Lower leg skin (tissue), 4 donors: ENCODE results near the gene TRNT1. TPM values are rescaled to one million over a fixed set of nuclear protein-coding genes. Genes with fewer than 3 reads are reported as not detected.

Experiments
- DNase-seq, 2 donors: peaks; one replicate each; pipeline ENCODE4 v3.0.0-alpha.2; 2019; ENCODE audit warnings: low spot score in 2 of 2
- H3K4me3 ChIP-seq: fragments of 200-600 bp; sonication (generic); 2 replicates; pipeline ENCODE4 v1.5.1; 2017; ENCODE audit warnings: mild to moderate bottlenecking, low read depth; ENCODE audit not compliant: poor library complexity, severe bottlenecking
- CTCF ChIP-seq, 3 donors: fragments of 450-650 bp; IDR thresholded peaks; one replicate each; pipeline ENCODE4 v1.5.1; 2016; ENCODE audit warnings: antibody characterized with exemption in 3 of 3, mild to moderate bottlenecking in 3 of 3, moderate library complexity in 2 of 3
- POLR2A ChIP-seq, 2 donors: fragments of 450-650 bp; IDR thresholded peaks; one replicate each; pipeline ENCODE4 v1.6.1; 2016 to 2017; ENCODE audit warnings: antibody characterized with exemption in 2 of 2, mild to moderate bottlenecking in 1 of 2, moderate library complexity in 1 of 2
- WGBS, 2 donors: methylation state at CpG; one replicate each; pipeline ENCODE4 v1.1.5; 2018; 5-methylcytosine and 5-hydroxymethylcytosine counted together
- intact Hi-C: fragments of 100-400 bp; cut with DNase I; formaldehyde crosslinking; loops from one replicate; pipeline ENCODE4 v1.15.0; 2023; ENCODE audit warnings: low total_unique reads
- total RNA-seq, 4 donors: library from RNA; depleted of rRNA; stranded (reverse); fragments of >200 nt; gene quantifications; one replicate each; pipeline ENCODE4 v1.1.0, GENCODE V29; 2016

Gene TRNT1
- total RNA-seq, 4 donors from 2014 or later: 5.9 to 14.5 (median 7.8) TPM

GRCh38 chr3:3109407-3110298, 17.1 kb upstream of the TRNT1 start:
- intact Hi-C loops: no loop called here
- DNase-seq: no peak
- TF ChIP-seq CTCF (IDR thresholded peaks at IDR 0.05): no peak
- no peak for TF ChIP-seq POLR2A (IDR thresholded peaks at IDR 0.05)
- WGBS, 2 donors: 57 to 63% methylated on average over 11 of the region's 11 CpGs
- H3K4me3 ChIP-seq: no peak overlapping the region

GRCh38 chr3:3110299-3110630, 16.5 kb upstream of the TRNT1 start, which contains the start of gene IL5RA:
Gene IL5RA (minus strand): TSS chr3:3110374. CDS start chr3:3104984, 5,390 bp downstream.
- DNase-seq: no peak
- intact Hi-C loops: no loop called here
- H3K4me3 ChIP-seq: no peak within 1 kb of the TSS
- TF ChIP-seq CTCF (IDR thresholded peaks at IDR 0.05) (no peak), POLR2A (IDR thresholded peaks at IDR 0.05) (no peak)
- 32 to 41% methylated on average over 4 of the region's 4 CpGs for WGBS, 2 donors

GRCh38 chr3:3110749-3111361, 15.9 kb upstream of the TRNT1 start:
- 58 to 62% methylated on average over 7 of the region's 7 CpGs for WGBS, 2 donors
- TF ChIP-seq CTCF (IDR thresholded peaks at IDR 0.05) (no peak), POLR2A (IDR thresholded peaks at IDR 0.05) (no peak)
- intact Hi-C loops: no loop called here
- DNase-seq: no peak
- no peak overlapping the region for H3K4me3 ChIP-seq

- DNase-seq: peak in 1 of 2 donors; percentile 40
- intact Hi-C loops: no loop called here
- 79 to 83% methylated on average over 4 of the region's 4 CpGs for WGBS, 2 donors
- no peak for TF ChIP-seq CTCF (IDR thresholded peaks at IDR 0.05)
- TF ChIP-seq POLR2A (IDR thresholded peaks at IDR 0.05): no peak
- H3K4me3 ChIP-seq: no peak overlapping the region
Measured at GRCh38 chr3:3113042-3113709, 13.6 kb upstream of the TRNT1 start.

GRCh38 chr3:3117651-3118050, 9.1 kb upstream of the TRNT1 start:
- DNase-seq: no peak
- WGBS, 2 donors: 74 to 84% methylated on average over 2 of the region's 2 CpGs
- TF ChIP-seq POLR2A (IDR thresholded peaks at IDR 0.05): no peak
- no peak overlapping the region for H3K4me3 ChIP-seq
- intact Hi-C loops: no loop called here

- intact Hi-C loops: no loop called here
- H3K4me3 ChIP-seq: no peak overlapping the region
- DNase-seq: no peak
- TF ChIP-seq POLR2A (IDR thresholded peaks at IDR 0.05): no peak
- WGBS, 2 donors: 49 to 63% methylated on average over 4 of the region's 4 CpGs
Measured at GRCh38 chr3:3119393-3119851, 7.3 kb upstream of the TRNT1 start.
